Fibroblast of pulmonary artery (primary cell): Measurements from ENCODE around the gene GRIN1.

Source experiments
- DNase-seq: peaks from one replicate; pipeline ENCODE4 v3.0.0-alpha.2; 2010; ENCODE audit warnings: low read depth
- H3K4me3 ChIP-seq: replicated peaks from 2 replicates; pipeline ENCODE4 v1.5.1; 2011; ENCODE audit warnings: low read depth, mild to moderate bottlenecking, control low read depth, low read length, moderate library complexity
- TF ChIP-seq, protein P1 (sequence below): IDR thresholded peaks from 2 replicates; pipeline ENCODE4 v1.5.1; 2011; ENCODE audit warnings: mild to moderate bottlenecking, control low read depth, low read length, inconsistent platforms; ENCODE audit errors: missing control alignments

GRIN1 gene

DNA sequence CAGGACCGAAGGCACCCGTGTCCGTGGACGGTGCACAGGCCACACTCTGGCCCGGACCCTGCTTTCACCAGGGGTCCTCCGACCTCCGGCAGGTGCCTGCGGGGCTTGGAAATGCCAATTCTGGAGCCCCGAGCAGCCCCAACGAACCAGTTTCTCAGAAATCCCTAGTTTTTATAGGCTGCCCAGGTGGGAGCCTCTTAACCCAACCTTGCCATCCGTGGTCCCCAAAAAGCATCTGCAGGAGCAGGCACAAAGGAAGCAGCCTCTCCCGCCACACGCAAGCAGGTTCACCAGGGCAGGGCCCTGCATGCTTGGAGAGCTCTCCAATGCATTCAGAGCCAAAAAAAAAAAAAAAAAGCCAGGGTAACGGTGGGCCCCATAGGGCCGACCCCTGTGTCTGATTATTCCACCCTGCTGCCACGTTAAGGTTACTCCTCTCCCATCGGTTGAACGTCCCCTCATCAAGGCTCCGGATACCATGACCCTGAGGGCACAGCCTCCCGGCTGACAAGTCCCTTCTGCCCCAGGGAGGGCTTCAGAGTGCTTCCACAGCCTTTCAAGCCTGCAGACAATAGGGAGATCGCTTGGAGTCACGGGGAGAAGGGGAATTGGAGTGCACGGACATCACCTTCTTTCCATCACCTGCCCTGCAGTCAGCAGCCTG is 62.4 kb downstream of the GRIN1 start:
- no peak for DNase-seq
- peak overlapping the region; percentile 69 for H3K4me3 ChIP-seq

DNA sequence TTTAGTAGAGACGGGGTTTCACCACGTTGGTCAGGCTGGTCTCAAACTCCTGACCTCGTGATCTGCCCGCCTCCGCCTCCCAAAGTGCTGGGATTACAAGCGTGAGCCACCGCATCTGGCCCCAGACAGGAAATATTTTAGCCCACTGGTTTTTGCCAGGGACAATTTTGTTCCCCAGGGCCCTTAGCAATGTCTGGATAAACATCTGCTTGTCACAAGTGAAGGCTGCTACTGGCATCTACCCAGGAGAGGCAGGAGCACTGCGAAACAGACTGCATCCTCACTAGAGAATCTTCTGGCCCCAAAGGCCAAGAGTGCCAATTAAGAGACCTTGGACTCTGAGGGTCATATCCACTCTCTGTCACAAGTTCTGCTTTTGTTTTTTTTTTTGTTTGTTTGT is 64.0 kb downstream of the GRIN1 start:
- TF ChIP-seq, protein P1, sequence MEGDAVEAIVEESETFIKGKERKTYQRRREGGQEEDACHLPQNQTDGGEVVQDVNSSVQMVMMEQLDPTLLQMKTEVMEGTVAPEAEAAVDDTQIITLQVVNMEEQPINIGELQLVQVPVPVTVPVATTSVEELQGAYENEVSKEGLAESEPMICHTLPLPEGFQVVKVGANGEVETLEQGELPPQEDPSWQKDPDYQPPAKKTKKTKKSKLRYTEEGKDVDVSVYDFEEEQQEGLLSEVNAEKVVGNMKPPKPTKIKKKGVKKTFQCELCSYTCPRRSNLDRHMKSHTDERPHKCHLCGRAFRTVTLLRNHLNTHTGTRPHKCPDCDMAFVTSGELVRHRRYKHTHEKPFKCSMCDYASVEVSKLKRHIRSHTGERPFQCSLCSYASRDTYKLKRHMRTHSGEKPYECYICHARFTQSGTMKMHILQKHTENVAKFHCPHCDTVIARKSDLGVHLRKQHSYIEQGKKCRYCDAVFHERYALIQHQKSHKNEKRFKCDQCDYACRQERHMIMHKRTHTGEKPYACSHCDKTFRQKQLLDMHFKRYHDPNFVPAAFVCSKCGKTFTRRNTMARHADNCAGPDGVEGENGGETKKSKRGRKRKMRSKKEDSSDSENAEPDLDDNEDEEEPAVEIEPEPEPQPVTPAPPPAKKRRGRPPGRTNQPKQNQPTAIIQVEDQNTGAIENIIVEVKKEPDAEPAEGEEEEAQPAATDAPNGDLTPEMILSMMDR: no peak
- no peak overlapping the region for H3K4me3 ChIP-seq
- DNase-seq: no peak

More for the DNA sequence above, 62.4 kb downstream of the GRIN1 start:
- TF ChIP-seq, protein P1: no peak

DNA sequence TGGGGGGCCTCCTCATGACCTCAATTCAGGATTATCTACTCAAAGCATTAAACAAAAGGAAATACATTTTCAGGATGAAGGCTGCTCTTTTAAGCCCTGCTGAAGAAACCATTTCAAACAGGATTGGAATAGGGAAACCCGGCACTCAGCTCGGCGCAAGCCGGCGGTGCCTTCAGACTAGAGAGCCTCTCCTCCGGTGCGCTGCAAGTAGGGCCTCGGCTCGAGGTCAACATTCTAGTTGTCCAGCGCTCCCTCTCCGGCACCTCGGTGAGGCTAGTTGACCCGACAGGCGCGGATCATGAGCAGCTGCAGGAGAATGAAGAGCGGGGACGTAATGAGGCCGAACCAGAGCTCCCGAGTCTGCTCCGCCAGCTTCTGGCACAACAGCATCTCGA is 65.8 kb downstream of the GRIN1 start:
- TF ChIP-seq, protein P1: no peak
- DNase-seq: no peak
- peak overlapping the region; percentile 91 for H3K4me3 ChIP-seq

DNA sequence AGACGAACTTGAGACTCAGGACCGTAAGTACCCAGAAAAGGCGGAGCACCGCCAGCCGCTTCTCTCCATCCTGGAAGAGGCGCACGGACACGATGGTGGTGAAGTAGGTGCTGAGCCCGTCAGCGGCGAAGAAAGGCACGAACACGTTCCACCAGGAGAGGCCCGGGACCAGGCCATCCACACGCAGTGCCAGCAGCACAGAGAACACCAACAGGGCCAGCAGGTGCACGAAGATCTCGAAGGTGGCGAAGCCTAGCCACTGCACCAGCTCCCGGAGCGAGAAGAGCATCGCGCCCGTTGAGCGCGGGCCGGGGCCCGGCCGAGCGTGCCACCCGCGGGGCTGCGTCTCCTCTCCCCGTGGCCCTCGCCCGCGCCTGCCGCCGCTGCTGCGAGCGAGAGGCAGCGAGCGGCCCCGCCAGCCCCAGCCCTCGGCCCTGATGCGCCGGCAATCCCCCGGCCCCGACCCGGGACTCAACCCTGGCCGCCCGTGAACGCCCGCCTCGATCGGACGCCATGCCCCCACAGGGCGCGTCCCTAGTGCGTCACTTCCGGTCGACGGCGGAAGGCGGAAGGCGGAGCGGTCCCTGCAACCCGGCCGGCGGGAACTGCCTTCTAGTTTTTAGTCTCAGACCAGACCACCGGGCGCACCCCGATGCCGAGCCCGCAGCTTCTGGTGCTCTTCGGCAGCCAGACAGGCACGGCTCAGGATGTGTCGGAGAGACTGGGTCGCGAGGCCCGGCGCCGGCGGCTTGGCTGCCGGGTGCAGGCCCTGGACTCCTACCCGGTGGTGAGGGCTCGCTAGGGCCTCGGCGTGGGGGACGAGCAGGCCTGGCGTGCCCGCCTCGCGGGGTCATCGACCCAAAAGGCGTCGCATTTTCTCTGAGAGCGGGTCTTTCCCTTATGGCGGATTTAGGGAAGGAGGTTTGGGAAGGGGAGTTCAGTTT is 66.4 kb downstream of the GRIN1 start, which contains the start of the genes NDOR1 and TMEM203:
Gene NDOR1 (plus strand): TSS at position 575 of the 944 bp plus-strand sequence. CDS start 78 bp downstream, at position 653.
Gene TMEM203 (minus strand): TSS at position 523 of the 944 bp plus-strand sequence. CDS start 234 bp downstream, at position 289.
- DNase-seq: peak; percentile 80
- peak within 1 kb of the TSS; percentile 91 for H3K4me3 ChIP-seq
- TF ChIP-seq, protein P1: no peak

DNA sequence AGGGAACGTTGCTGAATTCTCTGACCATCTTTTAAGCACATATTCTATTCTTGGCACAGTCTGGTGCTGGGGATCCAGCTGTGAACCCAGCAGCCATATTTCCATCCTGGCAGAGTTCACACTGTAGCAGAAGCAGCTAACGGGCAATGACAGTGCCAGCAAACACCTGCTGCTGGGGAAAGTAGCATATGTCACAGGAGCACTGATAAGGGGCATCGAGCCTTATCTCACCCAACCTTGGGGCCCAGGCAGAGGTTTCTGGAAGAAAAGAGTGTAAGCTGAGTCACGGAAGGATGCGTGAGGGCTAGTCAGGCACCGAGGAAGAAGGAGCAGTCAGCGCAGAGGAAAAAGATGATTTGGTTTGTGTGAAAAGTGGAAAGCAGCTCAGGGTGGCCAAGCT is 67.6 kb downstream of the GRIN1 start:
- TF ChIP-seq, protein P1: no peak
- peak overlapping the region; percentile 91 for H3K4me3 ChIP-seq
- no peak for DNase-seq

DNA sequence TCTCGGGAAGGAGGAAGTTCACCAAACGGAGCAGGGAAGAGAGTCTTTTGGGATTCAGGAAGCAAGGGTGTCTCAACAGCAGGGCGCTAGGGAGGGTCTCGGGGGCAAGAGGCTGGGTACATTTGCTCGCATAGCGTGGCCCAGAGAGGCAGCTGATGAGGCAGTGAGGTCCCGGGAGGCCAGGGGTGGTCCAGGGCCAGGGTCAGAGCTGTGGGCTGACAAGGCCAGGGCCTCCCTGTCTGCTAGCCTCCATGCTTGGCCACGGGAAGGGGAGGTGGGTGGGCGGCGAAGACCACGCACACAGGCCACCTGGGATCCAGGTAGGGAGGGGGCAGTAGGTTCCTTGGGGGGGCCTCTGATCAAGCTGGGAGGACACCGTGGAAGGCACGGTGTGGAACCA is 72.6 kb downstream of the GRIN1 start:
- TF ChIP-seq, protein P1: no peak

More for the DNA sequence above, 72.6 kb downstream of the GRIN1 start:
- no peak for DNase-seq
- H3K4me3 ChIP-seq: no peak overlapping the region
